ENCODE data around the gene TET3.

Gene TET3

DNA sequence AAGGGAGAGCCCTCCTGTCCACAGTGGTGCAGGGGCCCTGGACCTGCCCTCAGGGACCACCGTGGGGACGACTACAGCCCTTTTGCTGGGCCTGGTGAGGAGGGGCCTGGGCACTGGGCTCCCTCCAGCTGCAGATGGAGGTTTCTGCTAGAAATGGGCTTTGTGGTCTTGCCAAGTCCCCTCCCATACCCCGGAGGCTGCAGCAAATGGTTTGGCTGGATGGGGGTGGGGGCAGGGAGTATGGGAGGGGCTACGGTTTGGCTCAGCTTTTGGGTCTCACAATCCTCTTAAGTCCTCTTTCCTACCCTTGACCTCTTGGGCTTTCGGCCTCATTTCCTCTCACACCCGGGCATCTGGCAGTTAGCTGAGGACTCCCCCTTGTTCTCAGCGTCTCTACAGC is 21.7 kb downstream of the TET3 start:
- Histone ChIP-seq H3K4me3 (ENCODE audit: low read depth, low read length) (no peak overlapping the region), H3K36me3 (peaks cover 52% of the 10 kb centered on the region), H3K9me3 (ENCODE audit: severe bottlenecking) (no peaks in the 10 kb centered on the region), H3K27ac (peak overlapping the region; percentile 49; the same call in 1 of the 2 replicates), H3K27me3 (ENCODE audit: insufficient read depth, low read depth, severe bottlenecking) (no peaks in the 10 kb centered on the region)
- TF ChIP-seq, protein P1, sequence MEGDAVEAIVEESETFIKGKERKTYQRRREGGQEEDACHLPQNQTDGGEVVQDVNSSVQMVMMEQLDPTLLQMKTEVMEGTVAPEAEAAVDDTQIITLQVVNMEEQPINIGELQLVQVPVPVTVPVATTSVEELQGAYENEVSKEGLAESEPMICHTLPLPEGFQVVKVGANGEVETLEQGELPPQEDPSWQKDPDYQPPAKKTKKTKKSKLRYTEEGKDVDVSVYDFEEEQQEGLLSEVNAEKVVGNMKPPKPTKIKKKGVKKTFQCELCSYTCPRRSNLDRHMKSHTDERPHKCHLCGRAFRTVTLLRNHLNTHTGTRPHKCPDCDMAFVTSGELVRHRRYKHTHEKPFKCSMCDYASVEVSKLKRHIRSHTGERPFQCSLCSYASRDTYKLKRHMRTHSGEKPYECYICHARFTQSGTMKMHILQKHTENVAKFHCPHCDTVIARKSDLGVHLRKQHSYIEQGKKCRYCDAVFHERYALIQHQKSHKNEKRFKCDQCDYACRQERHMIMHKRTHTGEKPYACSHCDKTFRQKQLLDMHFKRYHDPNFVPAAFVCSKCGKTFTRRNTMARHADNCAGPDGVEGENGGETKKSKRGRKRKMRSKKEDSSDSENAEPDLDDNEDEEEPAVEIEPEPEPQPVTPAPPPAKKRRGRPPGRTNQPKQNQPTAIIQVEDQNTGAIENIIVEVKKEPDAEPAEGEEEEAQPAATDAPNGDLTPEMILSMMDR (IDR thresholded peaks at IDR 0.05; ENCODE audit: low read depth, low read length): no peak
- DNase-seq: peak; percentile 89

DNA sequence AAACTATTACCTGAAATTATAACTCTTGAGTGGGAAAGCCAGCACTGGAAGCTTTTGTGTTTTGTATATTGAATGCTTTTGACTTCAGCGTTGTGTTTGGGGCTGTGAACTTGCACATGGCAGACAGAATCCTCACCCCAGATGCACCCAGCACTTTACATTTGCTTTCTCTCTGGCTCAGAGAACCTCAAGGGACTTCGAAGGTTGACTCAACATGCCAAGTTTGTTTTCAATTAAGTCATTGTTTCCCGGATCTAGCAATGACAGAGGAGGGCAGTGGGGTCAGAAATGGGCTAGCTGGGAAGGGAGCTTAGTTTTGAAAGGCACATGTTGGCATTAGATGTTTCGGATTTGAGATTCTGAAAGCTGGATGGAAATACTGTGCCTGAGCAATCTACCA is 22.4 kb downstream of the TET3 start:
- TF ChIP-seq, protein P1 (IDR thresholded peaks at IDR 0.05; ENCODE audit: low read depth, low read length): no peak
- Histone ChIP-seq H3K27me3 (ENCODE audit: insufficient read depth, low read depth, severe bottlenecking) (no peaks in the 10 kb centered on the region), H3K4me3 (ENCODE audit: low read depth, low read length) (no peak overlapping the region), H3K27ac (peak overlapping the region; percentile 49; the same call in 1 of the 2 replicates), H3K9me3 (ENCODE audit: severe bottlenecking) (no peaks in the 10 kb centered on the region), H3K36me3 (peaks cover 55% of the 10 kb centered on the region)
- peak; percentile 4 for DNase-seq

DNA sequence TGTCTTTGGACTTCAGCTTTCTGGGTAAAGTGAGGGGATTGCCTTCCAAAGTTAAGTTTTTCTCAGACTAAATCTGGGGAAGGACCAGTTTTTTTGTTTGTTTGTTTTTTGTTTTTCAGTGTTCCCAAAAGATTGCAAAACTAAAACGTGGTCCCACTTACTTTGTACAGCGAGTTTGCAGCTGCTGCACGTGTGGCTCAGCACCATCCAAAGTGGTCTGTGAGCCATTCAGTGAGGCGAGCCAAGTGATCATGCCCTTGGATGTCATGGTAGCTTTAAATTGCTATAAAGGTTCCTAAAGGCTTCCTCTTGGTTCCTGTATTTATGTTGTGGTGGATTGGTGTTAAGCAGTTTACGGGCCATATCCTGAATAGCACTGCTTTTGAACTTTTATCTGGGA is 23.0 kb downstream of the TET3 start:
- Histone ChIP-seq H3K36me3 (peaks cover 61% of the 10 kb centered on the region), H3K9me3 (ENCODE audit: severe bottlenecking) (no peaks in the 10 kb centered on the region)
- DNase-seq: no peak

DNA sequence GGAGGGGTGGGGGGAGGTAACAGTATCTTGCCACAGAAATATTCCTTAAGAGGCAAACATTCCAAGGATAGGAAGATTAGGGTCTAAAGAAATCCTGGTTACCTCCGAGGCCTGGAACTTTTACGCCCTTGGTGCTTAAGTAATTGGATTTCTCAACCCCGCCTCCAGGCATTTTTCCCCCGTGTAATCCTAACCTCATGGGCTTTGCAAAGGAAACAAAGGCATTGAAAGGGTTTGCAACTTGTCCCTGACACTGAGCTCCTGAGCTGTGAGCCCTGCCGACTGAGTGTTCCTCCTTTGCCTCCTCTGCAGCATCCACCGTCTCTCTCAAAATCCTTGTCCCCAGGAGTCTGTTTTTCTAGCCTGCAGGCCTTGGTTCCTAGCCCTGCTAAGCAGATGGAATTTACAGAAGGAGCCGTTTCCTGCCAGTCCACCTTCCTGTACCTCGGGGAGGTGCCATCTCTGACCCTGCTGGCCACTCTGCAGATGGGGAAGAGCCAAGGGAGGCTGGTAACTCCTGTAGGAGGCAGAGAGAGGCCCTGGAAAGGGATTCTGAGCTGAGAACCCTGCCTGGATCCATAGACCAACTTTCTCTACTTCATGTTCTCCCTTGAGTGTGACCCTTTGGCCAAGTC is 24.2 kb downstream of the TET3 start:
- H3K4me3 ChIP-seq (ENCODE audit: low read depth, low read length): no peak overlapping the region
- no peaks in the 10 kb centered on the region for H3K9me3 ChIP-seq (ENCODE audit: severe bottlenecking)
- no peaks in the 10 kb centered on the region for H3K27me3 ChIP-seq (ENCODE audit: insufficient read depth, low read depth, severe bottlenecking)
- DNase-seq: peak; percentile 83
- TF ChIP-seq, protein P1 (IDR thresholded peaks at IDR 0.05; ENCODE audit: low read depth, low read length): no peak
- H3K27ac ChIP-seq: peak overlapping the region; percentile 53
- H3K36me3 ChIP-seq: peaks cover 61% of the 10 kb centered on the region

More for the DNA sequence above, 23.0 kb downstream of the TET3 start:
- no peak overlapping the region for H3K4me3 ChIP-seq (ENCODE audit: low read depth, low read length)
- H3K27me3 ChIP-seq (ENCODE audit: insufficient read depth, low read depth, severe bottlenecking): no peaks in the 10 kb centered on the region
- no peak overlapping the region for H3K27ac ChIP-seq
- TF ChIP-seq, protein P1 (IDR thresholded peaks at IDR 0.05; ENCODE audit: low read depth, low read length): no peak

DNA sequence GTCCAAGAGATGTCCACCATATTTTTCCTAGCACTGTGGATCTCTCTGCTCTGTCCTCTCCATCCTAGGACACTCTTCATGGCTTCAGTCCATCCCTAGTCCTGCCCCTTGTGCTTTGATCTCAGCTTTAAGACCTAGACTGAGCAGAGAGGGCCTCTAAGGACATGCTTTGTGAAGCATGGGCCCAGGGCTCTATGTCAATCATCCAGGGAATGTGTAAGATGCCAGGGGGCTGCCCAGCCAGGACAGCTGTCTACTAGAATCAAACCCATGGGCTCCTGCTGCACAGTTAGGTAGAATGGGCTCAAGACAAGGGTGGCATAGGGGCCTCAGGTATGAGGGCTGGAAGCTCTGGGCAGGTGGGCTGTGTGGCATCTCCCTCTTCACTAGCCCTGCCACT is 24.9 kb downstream of the TET3 start:
- Histone ChIP-seq H3K27me3 (ENCODE audit: insufficient read depth, low read depth, severe bottlenecking) (no peaks in the 10 kb centered on the region), H3K4me3 (ENCODE audit: low read depth, low read length) (no peak overlapping the region), H3K36me3 (peaks cover 60% of the 10 kb centered on the region), H3K27ac (no peak overlapping the region; the same call in 1 of the 2 replicates), H3K9me3 (ENCODE audit: severe bottlenecking) (no peaks in the 10 kb centered on the region)
- DNase-seq: peak; percentile 13
- TF ChIP-seq, protein P1 (IDR thresholded peaks at IDR 0.05; ENCODE audit: low read depth, low read length): no peak

DNA sequence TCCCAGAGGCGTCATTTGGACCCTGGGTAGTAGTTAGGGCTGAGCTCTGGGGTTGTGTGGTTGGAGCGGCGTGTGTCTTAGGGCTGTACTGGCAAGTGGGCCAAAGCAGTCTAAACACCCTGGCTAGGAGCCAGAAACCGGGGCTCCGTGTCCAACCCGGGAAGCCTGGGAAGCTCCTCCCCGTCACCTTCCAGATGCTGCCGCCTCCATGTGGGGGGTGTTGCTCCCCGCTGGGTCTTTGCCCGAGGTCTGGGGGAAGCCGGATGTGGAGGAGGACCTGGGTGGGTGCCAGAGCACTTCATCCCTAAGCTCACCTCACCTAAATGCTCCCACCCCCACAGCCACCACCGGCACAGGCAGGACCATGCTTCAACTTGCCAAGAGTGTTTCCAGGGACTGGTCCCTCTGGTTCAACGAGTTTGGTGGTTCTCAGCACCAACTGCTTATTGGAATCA is 25.4 kb downstream of the TET3 start:
- no peak overlapping the region for H3K4me3 ChIP-seq (ENCODE audit: low read depth, low read length)
- no peak overlapping the region for H3K27ac ChIP-seq
- H3K36me3 ChIP-seq: peaks cover 58% of the 10 kb centered on the region
- H3K9me3 ChIP-seq (ENCODE audit: severe bottlenecking): no peaks in the 10 kb centered on the region
- no peaks in the 10 kb centered on the region for H3K27me3 ChIP-seq (ENCODE audit: insufficient read depth, low read depth, severe bottlenecking)
- DNase-seq: peak; percentile 6
- TF ChIP-seq, protein P1 (IDR thresholded peaks at IDR 0.05; ENCODE audit: low read depth, low read length): no peak
